ENCODE data around the gene PEX11B.
A peak's percentile ranks its signal among the peaks of the same experiment; 100 is the strongest.

The PEX11B gene

GRCh38 chr1:145959333-145959732 lies 40.8 kb upstream of the PEX11B start:
- no peak for DNase-seq
- H3K4me3 ChIP-seq (ENCODE audit: low read depth, low read length) = no peak overlapping the region; the same call in 1 of the 2 replicates

GRCh38 chr1:145958734-145959133 lies 40.2 kb upstream of the PEX11B start:
- Histone ChIP-seq H3K4me3 (ENCODE audit: low read depth, low read length) (no peak overlapping the region), H3K9me3 (no peaks in the 10 kb centered on the region), H3K36me3 (no peaks in the 10 kb centered on the region; the same call in 1 of the 2 replicates), H3K4me1 (peaks cover 8% of the 10 kb centered on the region), H3K27me3 (no peaks in the 10 kb centered on the region)
- DNase-seq = no peak
- TF ChIP-seq CTCF (IDR thresholded peaks at IDR 0.05; ENCODE audit: low read depth, low read length) = no peak

More at GRCh38 chr1:145959333-145959732, 40.8 kb upstream of the PEX11B start:
- TF ChIP-seq CTCF (IDR thresholded peaks at IDR 0.05; ENCODE audit: low read depth, low read length) = no peak
- Histone ChIP-seq H3K36me3 (no peaks in the 10 kb centered on the region; the same call in 1 of the 2 replicates), H3K27me3 (no peaks in the 10 kb centered on the region), H3K9me3 (no peaks in the 10 kb centered on the region), H3K4me1 (peaks cover 8% of the 10 kb centered on the region)

- Histone ChIP-seq H3K36me3 (no peaks in the 10 kb centered on the region; the same call in 1 of the 2 replicates), H3K9me3 (no peaks in the 10 kb centered on the region), H3K4me3 (ENCODE audit: low read depth, low read length) (peak within 1 kb of the TSS; percentile 78), H3K4me1 (peaks cover 8% of the 10 kb centered on the region), H3K27me3 (no peaks in the 10 kb centered on the region)
- no peak for TF ChIP-seq CTCF (IDR thresholded peaks at IDR 0.05; ENCODE audit: low read depth, low read length)
- DNase-seq = peak; percentile 98
Measured at GRCh38 chr1:145957443-145958319, 39.2 kb upstream of the PEX11B start, which contains the start of gene LIX1L. Gene LIX1L, minus strand, starts transcription at chr1:145958017. Its CDS starts 90 bp downstream, at chr1:145957927.

GRCh38 chr1:145956781-145957442 lies 38.4 kb upstream of the PEX11B start:
- no peaks in the 10 kb centered on the region for H3K9me3 ChIP-seq
- H3K4me1 ChIP-seq = peaks cover 8% of the 10 kb centered on the region
- no peaks in the 10 kb centered on the region; the same call in 1 of the 2 replicates for H3K36me3 ChIP-seq
- no peak for DNase-seq
- TF ChIP-seq CTCF (IDR thresholded peaks at IDR 0.05; ENCODE audit: low read depth, low read length) = no peak
- peak overlapping the region; percentile 78 for H3K4me3 ChIP-seq (ENCODE audit: low read depth, low read length)
- H3K27me3 ChIP-seq = no peaks in the 10 kb centered on the region

- no peaks in the 10 kb centered on the region; the same call in 1 of the 2 replicates for H3K36me3 ChIP-seq
- no peaks in the 10 kb centered on the region for H3K9me3 ChIP-seq
- peak overlapping the region; percentile 78 for H3K4me3 ChIP-seq (ENCODE audit: low read depth, low read length)
- DNase-seq = no peak
- no peak for TF ChIP-seq CTCF (IDR thresholded peaks at IDR 0.05; ENCODE audit: low read depth, low read length)
- H3K4me1 ChIP-seq = peaks cover 8% of the 10 kb centered on the region
- H3K27me3 ChIP-seq = no peaks in the 10 kb centered on the region
Measured at GRCh38 chr1:145956361-145956760, 37.8 kb upstream of the PEX11B start.

Measured in BE2C (cell line).